ENCODE data around the gene HS3ST6.

DNA sequence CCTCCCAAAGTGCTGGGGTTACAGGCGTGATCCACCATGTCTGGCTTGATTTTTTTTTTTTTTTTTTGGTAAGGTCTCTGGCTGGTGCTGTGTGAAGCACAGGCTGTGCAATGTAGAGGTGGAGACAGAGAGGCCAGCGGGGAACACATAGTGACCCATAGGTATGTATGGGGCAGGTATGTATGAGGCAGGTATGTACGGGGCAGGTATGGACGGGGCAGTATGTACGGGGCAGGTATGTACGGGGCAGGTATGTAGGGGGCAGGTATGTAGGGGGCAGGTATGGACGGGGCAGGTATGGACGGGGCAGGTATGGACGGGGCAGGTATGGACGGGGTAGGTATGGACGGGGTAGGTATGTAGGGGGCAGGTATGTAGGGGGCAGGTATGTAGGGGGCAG is 31.3 kb upstream of the HS3ST6 start:
- TF ChIP-seq, protein P1, sequence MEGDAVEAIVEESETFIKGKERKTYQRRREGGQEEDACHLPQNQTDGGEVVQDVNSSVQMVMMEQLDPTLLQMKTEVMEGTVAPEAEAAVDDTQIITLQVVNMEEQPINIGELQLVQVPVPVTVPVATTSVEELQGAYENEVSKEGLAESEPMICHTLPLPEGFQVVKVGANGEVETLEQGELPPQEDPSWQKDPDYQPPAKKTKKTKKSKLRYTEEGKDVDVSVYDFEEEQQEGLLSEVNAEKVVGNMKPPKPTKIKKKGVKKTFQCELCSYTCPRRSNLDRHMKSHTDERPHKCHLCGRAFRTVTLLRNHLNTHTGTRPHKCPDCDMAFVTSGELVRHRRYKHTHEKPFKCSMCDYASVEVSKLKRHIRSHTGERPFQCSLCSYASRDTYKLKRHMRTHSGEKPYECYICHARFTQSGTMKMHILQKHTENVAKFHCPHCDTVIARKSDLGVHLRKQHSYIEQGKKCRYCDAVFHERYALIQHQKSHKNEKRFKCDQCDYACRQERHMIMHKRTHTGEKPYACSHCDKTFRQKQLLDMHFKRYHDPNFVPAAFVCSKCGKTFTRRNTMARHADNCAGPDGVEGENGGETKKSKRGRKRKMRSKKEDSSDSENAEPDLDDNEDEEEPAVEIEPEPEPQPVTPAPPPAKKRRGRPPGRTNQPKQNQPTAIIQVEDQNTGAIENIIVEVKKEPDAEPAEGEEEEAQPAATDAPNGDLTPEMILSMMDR (IDR thresholded peaks at IDR 0.05) = no peak
- no peak for TF ChIP-seq POLR2A (IDR thresholded peaks at IDR 0.05)

Data from Peyer's patch (tissue), 4 donors.